COLO668 (cell line): ENCODE results near the gene PRKAG2.
A peak's percentile ranks its signal among the peaks of the same experiment; 100 is the strongest.

Experiments
- DNase-seq: peaks from one replicate; lab custom pipeline; 2025; ENCODE audit not compliant: unreplicated experiment; lab: John Stamatoyannopoulos, UW

Gene PRKAG2

GRCh38 chr7:151775547-151776443, 101.1 kb downstream of the PRKAG2 start:
- no peak for DNase-seq

GRCh38 chr7:151774951-151775350, 102.0 kb downstream of the PRKAG2 start:
- DNase-seq = no peak

GRCh38 chr7:151773797-151774196, 103.1 kb downstream of the PRKAG2 start:
- peak; percentile 64 for DNase-seq

- no peak for DNase-seq
These were observed 106.7 kb downstream of the PRKAG2 start for GRCh38 chr7:151770232-151770631.

- DNase-seq = no peak
These were observed 107.6 kb downstream of the PRKAG2 start for GRCh38 chr7:151769188-151769821.

GRCh38 chr7:151768805-151769187, 108.1 kb downstream of the PRKAG2 start:
- DNase-seq = no peak

- no peak for DNase-seq
These were observed 109.4 kb downstream of the PRKAG2 start for GRCh38 chr7:151767557-151767956.

- no peak for DNase-seq
These were observed 112.6 kb downstream of the PRKAG2 start for GRCh38 chr7:151764056-151764920.

GRCh38 chr7:151763420-151763984, 113.4 kb downstream of the PRKAG2 start:
- no peak for DNase-seq

GRCh38 chr7:151762583-151763245, 114.2 kb downstream of the PRKAG2 start:
- no peak for DNase-seq

- no peak for DNase-seq
These were observed 115.0 kb downstream of the PRKAG2 start for GRCh38 chr7:151761957-151762356.

GRCh38 chr7:151761231-151761630, 115.7 kb downstream of the PRKAG2 start:
- no peak for DNase-seq

- peak; percentile 56 for DNase-seq
These were observed 117.3 kb downstream of the PRKAG2 start for GRCh38 chr7:151759591-151760042.

- no peak for DNase-seq
These were observed 118.0 kb downstream of the PRKAG2 start for GRCh38 chr7:151758622-151759540.

GRCh38 chr7:151757274-151757673, 119.6 kb downstream of the PRKAG2 start:
- DNase-seq = no peak

GRCh38 chr7:151756866-151757265, 120.0 kb downstream of the PRKAG2 start:
- DNase-seq = no peak

GRCh38 chr7:151756076-151756731, 120.7 kb downstream of the PRKAG2 start:
- DNase-seq = no peak

GRCh38 chr7:151755131-151755801, 121.6 kb downstream of the PRKAG2 start:
- DNase-seq = no peak
